ENCODE data around the gene PTCD1. TPM values are rescaled to one million over a fixed set of nuclear protein-coding genes. Genes with fewer than 3 reads are reported as not detected.

The PTCD1 gene
- total RNA-seq, 1 donor from 2014 or later = 6.1 TPM

DNA sequence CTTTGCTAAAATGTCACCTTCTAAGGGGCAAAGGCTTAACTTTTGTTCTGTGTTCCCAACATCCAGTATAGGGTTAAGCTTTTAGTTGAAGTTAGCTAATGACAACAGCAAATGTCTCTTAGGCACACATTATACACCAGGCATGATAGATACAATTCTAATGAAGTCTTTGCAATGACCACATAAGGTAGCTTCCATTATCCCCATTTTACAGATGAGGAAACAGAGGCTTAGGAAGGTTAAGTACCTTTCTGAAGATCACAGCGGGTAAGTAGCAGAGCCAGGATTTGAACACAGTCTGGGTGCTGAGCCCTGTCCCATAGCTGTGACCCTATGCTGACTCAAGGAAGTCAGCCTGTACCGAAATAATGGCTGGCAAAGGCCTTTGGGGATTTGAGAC lies 28.0 kb downstream of the PTCD1 start:
- H3K4me3 ChIP-seq = no peak overlapping the region
- peaks cover 8 to 47% of the 10 kb centered on the region in 2 donors for H3K36me3 ChIP-seq
- H3K4me1 ChIP-seq = peaks cover 45% of the 10 kb centered on the region
- H3K27ac ChIP-seq = no peak overlapping the region
- intact Hi-C loops (cut with DNase I) = no loop called here
- no peaks in the 10 kb centered on the region for H3K9me3 ChIP-seq
- no peaks in the 10 kb centered on the region for H3K27me3 ChIP-seq
- TF ChIP-seq POLR2AphosphoS5 (IDR thresholded peaks at IDR 0.05; ENCODE audit: insufficient read depth in 1 of 2, low read depth in 1 of 2) (no peak), POLR2A (IDR thresholded peaks at IDR 0.05) (no peak), CTCF (IDR thresholded peaks at IDR 0.05) (no peak)
- DNase-seq (ENCODE audit: extremely low spot score in 2 of 2) = no peak

- Histone ChIP-seq H3K27me3 (no peaks in the 10 kb centered on the region), H3K27ac (no peak overlapping the region), H3K36me3 (peaks cover 8 to 39% of the 10 kb centered on the region in 2 donors), H3K4me1 (peaks cover 53% of the 10 kb centered on the region), H3K9me3 (no peaks in the 10 kb centered on the region), H3K4me3 (peak overlapping the region; percentile 94 to 99)
- DNase-seq (ENCODE audit: extremely low spot score in 2 of 2) = no peak
- intact Hi-C loops (cut with DNase I) = loop anchor here (10.0 kb wide), 1 partner anchor 265 kb away; the partner anchor contains the start of gene SMURF1
- TF ChIP-seq CTCF (IDR thresholded peaks at IDR 0.05) = no peak
- no peak for TF ChIP-seq POLR2AphosphoS5 (IDR thresholded peaks at IDR 0.05; ENCODE audit: insufficient read depth in 1 of 2, low read depth in 1 of 2)
- no peak for TF ChIP-seq POLR2A (IDR thresholded peaks at IDR 0.05)
These were observed 28.8 kb downstream of the PTCD1 start for GRCh38 chr7:99409806-99410205.

DNA sequence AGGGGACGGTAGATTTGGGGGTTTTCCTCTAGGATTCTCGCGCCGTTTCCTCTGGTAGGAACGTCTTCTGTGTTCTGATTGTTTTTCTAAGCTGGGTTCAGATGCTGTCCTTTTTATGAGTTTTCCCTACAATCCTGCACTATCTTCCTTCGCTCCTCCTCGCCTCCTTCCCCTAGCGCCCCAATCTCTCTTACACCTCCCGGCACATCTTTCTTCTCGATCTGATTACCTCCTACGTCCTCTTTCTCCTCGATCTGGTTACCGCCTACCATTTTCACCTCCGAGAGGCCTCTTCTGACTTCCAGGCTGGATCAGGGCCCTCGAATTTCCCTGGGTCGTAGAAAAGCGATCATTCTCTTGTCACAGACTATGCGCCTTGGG lies 29.4 kb downstream of the PTCD1 start:
- intact Hi-C loops (cut with DNase I) = loop anchor here (10.0 kb wide), 1 partner anchor 264 kb away; the partner anchor contains the start of gene SMURF1
- H3K36me3 ChIP-seq = peaks cover 8 to 36% of the 10 kb centered on the region in 2 donors

GRCh38 chr7:99408379-99409191 lies 30.0 kb downstream of the PTCD1 start, which contains the start of the genes BUD31 and PDAP1:
Gene BUD31 (plus strand): TSS chr7:99408969. CDS start chr7:99411093, 2,124 bp downstream.
Gene PDAP1 (minus strand): TSS chr7:99408597. CDS start chr7:99408548, 49 bp downstream.
- TF ChIP-seq POLR2A (IDR thresholded peaks at IDR 0.05) = peak in 1 of 2 donors; percentile 64
- TF ChIP-seq CTCF (IDR thresholded peaks at IDR 0.05) = no peak
- TF ChIP-seq POLR2AphosphoS5 (IDR thresholded peaks at IDR 0.05; ENCODE audit: insufficient read depth in 1 of 2, low read depth in 1 of 2) = peak; percentile 97
- no peaks in the 10 kb centered on the region for H3K27me3 ChIP-seq
- intact Hi-C loops (cut with DNase I) = loop anchor here (10.0 kb wide), 1 partner anchor 264 kb away; the partner anchor contains the start of gene SMURF1
- no peaks in the 10 kb centered on the region for H3K9me3 ChIP-seq
- peak in 1 of 2 donors; percentile 98 for DNase-seq (ENCODE audit: extremely low spot score in 2 of 2)
- H3K36me3 ChIP-seq = peaks cover 8 to 35% of the 10 kb centered on the region in 2 donors
- peak within 1 kb of the TSS; percentile 94 to 99 for H3K4me3 ChIP-seq
- peaks cover 58% of the 10 kb centered on the region for H3K4me1 ChIP-seq
- peak within 1 kb of the TSS; percentile 93 for H3K27ac ChIP-seq

More for the DNA sequence above, 29.4 kb downstream of the PTCD1 start:
- Histone ChIP-seq H3K4me1 (peaks cover 58% of the 10 kb centered on the region), H3K27me3 (no peaks in the 10 kb centered on the region), H3K9me3 (no peaks in the 10 kb centered on the region), H3K4me3 (peak overlapping the region; percentile 94 to 99), H3K27ac (peak overlapping the region; percentile 93)
- no peak for DNase-seq (ENCODE audit: extremely low spot score in 2 of 2)
- TF ChIP-seq POLR2A (IDR thresholded peaks at IDR 0.05) (no peak), POLR2AphosphoS5 (IDR thresholded peaks at IDR 0.05; ENCODE audit: insufficient read depth in 1 of 2, low read depth in 1 of 2) (no peak), CTCF (IDR thresholded peaks at IDR 0.05) (no peak)

Data from vagina (tissue), 2 donors.